ENCODE data around the gene FMR1. TPM values are rescaled to one million over a fixed set of nuclear protein-coding genes. Genes with fewer than 3 reads are reported as not detected.
A peak's percentile ranks its signal among the peaks of the same experiment; 100 is the strongest.

The FMR1 gene
- total RNA-seq (2021), result 39.2 and 44.6 TPM in 2 replicates
- long read RNA-seq, partial matches to known transcripts, result 5 of 9 reads
- long read RNA-seq, other reads (novel, unspliced or antisense), result 4 of 9 reads

DNA sequence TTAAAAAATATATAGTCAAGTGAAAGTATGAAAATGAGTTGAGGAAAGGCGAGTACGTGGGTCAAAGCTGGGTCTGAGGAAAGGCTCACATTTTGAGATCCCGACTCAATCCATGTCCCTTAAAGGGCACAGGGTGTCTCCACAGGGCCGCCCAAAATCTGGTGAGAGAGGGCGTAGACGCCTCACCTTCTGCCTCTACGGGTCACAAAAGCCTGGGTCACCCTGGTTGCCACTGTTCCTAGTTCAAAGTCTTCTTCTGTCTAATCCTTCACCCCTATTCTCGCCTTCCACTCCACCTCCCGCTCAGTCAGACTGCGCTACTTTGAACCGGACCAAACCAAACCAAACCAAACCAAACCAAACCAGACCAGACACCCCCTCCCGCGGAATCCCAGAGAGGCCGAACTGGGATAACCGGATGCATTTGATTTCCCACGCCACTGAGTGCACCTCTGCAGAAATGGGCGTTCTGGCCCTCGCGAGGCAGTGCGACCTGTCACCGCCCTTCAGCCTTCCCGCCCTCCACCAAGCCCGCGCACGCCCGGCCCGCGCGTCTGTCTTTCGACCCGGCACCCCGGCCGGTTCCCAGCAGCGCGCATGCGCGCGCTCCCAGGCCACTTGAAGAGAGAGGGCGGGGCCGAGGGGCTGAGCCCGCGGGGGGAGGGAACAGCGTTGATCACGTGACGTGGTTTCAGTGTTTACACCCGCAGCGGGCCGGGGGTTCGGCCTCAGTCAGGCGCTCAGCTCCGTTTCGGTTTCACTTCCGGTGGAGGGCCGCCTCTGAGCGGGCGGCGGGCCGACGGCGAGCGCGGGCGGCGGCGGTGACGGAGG lies at the start of gene FMR1:
Gene FMR1, plus strand, starts transcription at position 728 of the 831 bp plus-strand sequence. CDS start 261 bp downstream, outside the sequence.
- H3K4me2 ChIP-seq (ENCODE audit: insufficient read depth, insufficient read length, low read length), result peak within 1 kb of the TSS; percentile 64
- peak; percentile 88 for DNase-seq
- TF ChIP-seq, protein P1, sequence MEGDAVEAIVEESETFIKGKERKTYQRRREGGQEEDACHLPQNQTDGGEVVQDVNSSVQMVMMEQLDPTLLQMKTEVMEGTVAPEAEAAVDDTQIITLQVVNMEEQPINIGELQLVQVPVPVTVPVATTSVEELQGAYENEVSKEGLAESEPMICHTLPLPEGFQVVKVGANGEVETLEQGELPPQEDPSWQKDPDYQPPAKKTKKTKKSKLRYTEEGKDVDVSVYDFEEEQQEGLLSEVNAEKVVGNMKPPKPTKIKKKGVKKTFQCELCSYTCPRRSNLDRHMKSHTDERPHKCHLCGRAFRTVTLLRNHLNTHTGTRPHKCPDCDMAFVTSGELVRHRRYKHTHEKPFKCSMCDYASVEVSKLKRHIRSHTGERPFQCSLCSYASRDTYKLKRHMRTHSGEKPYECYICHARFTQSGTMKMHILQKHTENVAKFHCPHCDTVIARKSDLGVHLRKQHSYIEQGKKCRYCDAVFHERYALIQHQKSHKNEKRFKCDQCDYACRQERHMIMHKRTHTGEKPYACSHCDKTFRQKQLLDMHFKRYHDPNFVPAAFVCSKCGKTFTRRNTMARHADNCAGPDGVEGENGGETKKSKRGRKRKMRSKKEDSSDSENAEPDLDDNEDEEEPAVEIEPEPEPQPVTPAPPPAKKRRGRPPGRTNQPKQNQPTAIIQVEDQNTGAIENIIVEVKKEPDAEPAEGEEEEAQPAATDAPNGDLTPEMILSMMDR (conservative IDR thresholded peaks at IDR 0.05), result no peak
- H3K9ac ChIP-seq (ENCODE audit: extremely low read depth, insufficient read length, low read length), result peak within 1 kb of the TSS; percentile 92
- no peak within 1 kb of the TSS for H2BK120ac ChIP-seq (ENCODE audit: low read depth, low read length, poor library complexity, severe bottlenecking)
- H3K4me1 ChIP-seq (ENCODE audit: insufficient read depth, low read length), result no peaks in the 10 kb centered on the region; the same call in 1 of the 2 replicates
- peaks cover 15% of the 10 kb centered on the region for H3K27me3 Mint-ChIP-seq (ENCODE audit: low read depth)
- peak within 1 kb of the TSS; percentile 98 for H3K18ac ChIP-seq (ENCODE audit: insufficient read length, low read depth, low read length)
- no peak within 1 kb of the TSS for H3K56ac ChIP-seq (ENCODE audit: insufficient read length, low read depth, low read length)
- no peak within 1 kb of the TSS for H2BK20ac ChIP-seq (ENCODE audit: low read depth, low read length, poor library complexity, severe bottlenecking)
- peak within 1 kb of the TSS; percentile 85 to 97 for H3K4me3 Mint-ChIP-seq
- peak within 1 kb of the TSS; percentile 55 for H3K27ac ChIP-seq (ENCODE audit: insufficient read length, low read depth, low read length)
- peaks cover 0 to 3% (median 2%) of the 10 kb centered on the region in 3 experiments; a peak in 3 of 7 replicates for H3K36me3 Mint-ChIP-seq (ENCODE audit: insufficient read depth in 1 of 3, low read depth in 3 of 3)
- peaks cover 18% of the 10 kb centered on the region for H3K9me3 ChIP-seq (ENCODE audit: control insufficient read depth, low read depth, low read length)
- H4K5ac ChIP-seq (ENCODE audit: insufficient read length, low read depth, low read length), result peak within 1 kb of the TSS; percentile 97
- peaks cover 12% of the 10 kb centered on the region; the same call in 1 of the 2 replicates for H3K79me2 ChIP-seq (ENCODE audit: insufficient read depth, low read length)
- H3K79me1 ChIP-seq (ENCODE audit: insufficient read depth, low read depth, low read length, poor library complexity, severe bottlenecking), result no peaks in the 10 kb centered on the region
- H2BK15ac ChIP-seq (ENCODE audit: low read depth, low read length), result no peak within 1 kb of the TSS; the same call in 1 of the 2 replicates
- peak within 1 kb of the TSS; percentile 6 for H2AFZ ChIP-seq (ENCODE audit: low read length)
- H4K8ac ChIP-seq (replicated peaks; ENCODE audit: insufficient read length, low read depth, low read length), result peak within 1 kb of the TSS; percentile 92
- H3K4ac ChIP-seq (ENCODE audit: low read depth, low read length), result no peak within 1 kb of the TSS; the same call in 1 of the 2 replicates
- H3T11ph ChIP-seq (ENCODE audit: low read length), result no peak within 1 kb of the TSS
- peak within 1 kb of the TSS; percentile 89 for H4K91ac ChIP-seq (ENCODE audit: insufficient read length, low read depth, low read length)
- H3K23ac ChIP-seq (ENCODE audit: insufficient read length, low read depth, low read length), result no peak within 1 kb of the TSS
- H3K27ac Mint-ChIP-seq, result peak within 1 kb of the TSS; percentile 95 to 96 (median 96)
- WGBS (ENCODE audit: extremely low coverage, insufficient read length, low lambda C conversion rate), result no CpG with 5 or more reads among the region's 66 CpGs
- no peaks in the 10 kb centered on the region for H4K20me1 ChIP-seq (ENCODE audit: control insufficient read depth, insufficient read depth, insufficient read length)
- H2BK5ac ChIP-seq (ENCODE audit: insufficient read length, low read length), result peak within 1 kb of the TSS; percentile 49
- peaks cover 62 to 72% of the 10 kb centered on the region in 2 experiments for H3K9me3 Mint-ChIP-seq
- H2AK5ac ChIP-seq (ENCODE audit: insufficient read length, low read length), result peak within 1 kb of the TSS; percentile 93
- H3K4me1 Mint-ChIP-seq, result peaks cover 15 to 23% of the 10 kb centered on the region in 2 experiments
- H2BK12ac ChIP-seq (ENCODE audit: insufficient read length, low read depth, low read length), result peak within 1 kb of the TSS; percentile 62
- H3K14ac ChIP-seq (ENCODE audit: insufficient read depth, low read length), result peak within 1 kb of the TSS; percentile 98
- H3K27me3 ChIP-seq (ENCODE audit: insufficient read depth, low read length), result no peaks in the 10 kb centered on the region
- H3K23me2 ChIP-seq (ENCODE audit: insufficient read length, low read depth, low read length, poor library complexity, severe bottlenecking), result peaks cover 7% of the 10 kb centered on the region
